ENCODE data around the gene TMEM184B.
"Not testable (repeated sequence)": the region's sequence is repeated elsewhere in the genome, so short reads cannot be mapped to it uniquely, and the experiment has no call there.

GRCh38 chr22:38178605-38178937 lies 94.2 kb downstream of the TMEM184B start:
- TF ChIP-seq CTCF, POLR2A (IDR thresholded peaks at IDR 0.05): not testable (repeated sequence)
